GM12873 (cell line): ENCODE measurements around the gene FUT8.

ENCODE experiments used
- CTCF ChIP-seq: IDR thresholded peaks from 2 replicates; pipeline ENCODE4 v1.5.1; 2012; ENCODE audit warnings: low read depth, mild to moderate bottlenecking, moderate library complexity, low read length, control low read depth; ENCODE audit not compliant: insufficient read depth; ENCODE audit errors: missing control alignments

FUT8 gene

DNA sequence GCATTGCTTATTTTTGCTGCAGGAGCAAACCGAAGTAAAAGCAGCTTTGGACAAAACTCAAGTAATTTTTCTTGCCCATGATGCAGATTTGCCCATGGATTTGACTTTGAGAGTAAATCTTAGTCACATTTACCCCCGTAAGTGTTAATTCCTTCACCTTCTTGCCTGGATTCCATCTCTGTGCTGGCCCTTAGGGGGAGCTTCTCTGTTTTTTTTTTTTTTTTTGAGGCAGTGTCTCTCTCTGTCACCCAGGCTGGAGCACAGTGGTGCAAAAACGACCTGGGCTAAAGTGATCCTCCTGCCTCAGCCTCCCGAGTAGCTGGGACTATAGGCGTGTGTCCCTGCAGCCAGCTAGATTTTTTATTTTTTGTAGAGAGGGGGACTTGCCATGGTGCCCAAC, 210.2 kb downstream of the FUT8 start:
- TF ChIP-seq CTCF, result no peak

DNA sequence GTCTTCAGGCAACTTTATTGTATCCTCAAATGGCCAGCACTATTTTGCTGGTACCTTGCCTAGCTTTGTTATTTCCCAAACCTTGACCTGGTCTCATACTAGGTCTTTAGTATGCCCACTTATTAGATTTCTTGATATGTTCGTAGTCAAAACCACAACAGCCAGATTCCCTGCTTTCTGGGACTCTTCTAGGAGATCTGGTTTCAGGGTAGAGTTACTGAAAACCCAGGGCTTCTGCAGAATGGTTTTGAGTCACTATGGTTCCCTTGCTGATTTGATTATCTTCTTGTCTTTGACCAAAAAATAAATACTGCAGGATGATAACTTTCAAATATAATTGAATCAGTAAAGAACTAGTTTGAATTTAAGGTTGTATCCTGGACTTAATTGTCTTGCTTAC, 211.2 kb downstream of the FUT8 start:
- no peak for TF ChIP-seq CTCF

- no peak for TF ChIP-seq CTCF
These were observed 214.8 kb downstream of the FUT8 start for GRCh38 chr14:65627315-65627714.

- no peak for TF ChIP-seq CTCF
These were observed 216.1 kb downstream of the FUT8 start for GRCh38 chr14:65628664-65629063.

GRCh38 chr14:65631040-65631439, 218.5 kb downstream of the FUT8 start:
- no peak for TF ChIP-seq CTCF

DNA sequence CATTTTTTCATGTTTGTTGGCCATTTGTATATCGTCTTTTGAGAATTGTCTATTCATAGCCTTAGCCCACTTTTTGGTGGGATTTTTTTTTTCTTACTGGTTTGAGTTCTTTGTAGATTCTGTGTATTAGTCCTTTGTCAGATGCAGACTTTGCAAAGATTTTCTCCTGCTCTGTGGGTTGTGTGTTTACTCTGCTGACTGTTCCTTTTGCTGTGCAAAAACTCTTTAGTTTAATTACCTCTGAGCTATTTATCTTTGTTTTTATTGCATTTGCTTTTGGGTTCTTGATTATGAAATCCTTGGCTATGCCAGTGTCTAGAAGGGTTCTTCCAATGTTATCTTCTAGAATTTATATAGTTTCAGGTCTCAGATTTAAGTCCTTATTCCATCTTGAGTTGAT, 220.0 kb downstream of the FUT8 start:
- TF ChIP-seq CTCF, result no peak

DNA sequence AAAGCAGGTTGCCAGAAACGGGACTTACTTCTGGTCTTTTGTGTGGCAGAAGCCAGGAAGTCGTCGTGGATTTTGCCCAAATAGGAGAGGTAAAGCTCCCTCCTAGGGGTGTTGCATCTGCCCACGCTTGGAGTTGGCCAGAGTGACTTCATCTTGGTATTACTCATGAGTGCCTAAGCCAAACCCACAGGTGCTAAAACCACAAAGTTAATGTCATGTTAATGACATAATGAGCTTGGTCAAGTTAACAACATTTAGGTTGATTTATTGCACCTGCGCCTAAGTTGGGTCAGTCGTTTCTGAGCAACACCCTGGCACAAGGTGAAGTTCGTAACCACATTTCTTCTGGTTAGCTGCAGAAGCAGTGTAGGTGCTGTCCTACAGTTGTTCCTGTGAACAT, 225.2 kb downstream of the FUT8 start:
- TF ChIP-seq CTCF, result no peak

- TF ChIP-seq CTCF, result no peak
These were observed 226.7 kb downstream of the FUT8 start for GRCh38 chr14:65639216-65639615.
